HEK293T (cell line): ENCODE measurements around the gene ECT2L.

ENCODE experiments used
- CTCF ChIA-PET: fragments of 350-600 bp; formaldehyde crosslinking; extraction: SDS; loops from one replicate; lab custom pipeline; 2021; ENCODE audit warnings: antibody characterized with exemption, inconsistent platforms; lab: Yijun Ruan, JAX
- POLR2A ChIA-PET: fragments of 350-600 bp; formaldehyde crosslinking; extraction: SDS; loops from one replicate; lab custom pipeline; 2020; ENCODE audit warnings: antibody characterized with exemption, inconsistent platforms; lab: Yijun Ruan, JAX
- DNase-seq: peaks from one replicate; pipeline ENCODE4 v3.0.0; 2012; ENCODE audit warnings: mixed read lengths; ENCODE audit errors: extremely low spot score
- ARNT ChIP-seq: fragments of 450-650 bp; IDR thresholded peaks from 2 replicates; pipeline ENCODE4 v1.6.1; 2017; ENCODE audit warnings: mild to moderate bottlenecking
- BHLHE40 ChIP-seq: fragments of 450-650 bp; IDR thresholded peaks from 2 replicates; pipeline ENCODE4 v1.6.1; 2016; ENCODE audit warnings: mild to moderate bottlenecking, moderate library complexity, borderline replicate concordance
- CTBP1 ChIP-seq: fragments of 450-650 bp; IDR thresholded peaks from 2 replicates; pipeline ENCODE4 v1.6.1; 2016; ENCODE audit warnings: borderline replicate concordance
- ELF4 ChIP-seq: fragments of 450-650 bp; IDR thresholded peaks from 2 replicates; pipeline ENCODE4 v1.6.1; 2017; ENCODE audit warnings: antibody characterized with exemption
- FOXA1 ChIP-seq: fragments of 450-650 bp; IDR thresholded peaks from 2 replicates; pipeline ENCODE4 v1.6.1; 2016; ENCODE audit warnings: mild to moderate bottlenecking
- FOXK2 ChIP-seq: fragments of 450-650 bp; IDR thresholded peaks from 2 replicates; pipeline ENCODE4 v1.6.1; 2016; ENCODE audit warnings: mild to moderate bottlenecking
- FOXM1 ChIP-seq: fragments of 450-650 bp; IDR thresholded peaks from 2 replicates; pipeline ENCODE4 v1.6.1; 2017; ENCODE audit warnings: mild to moderate bottlenecking, borderline replicate concordance
- HDGF ChIP-seq: fragments of 450-650 bp; IDR thresholded peaks from 2 replicates; pipeline ENCODE4 v1.6.1; 2017; ENCODE audit warnings: antibody characterized with exemption, borderline replicate concordance
- L3MBTL2 ChIP-seq: fragments of 450-650 bp; conservative IDR thresholded peaks from 2 replicates; pipeline ENCODE4 v1.6.1; 2016; ENCODE audit warnings: mild to moderate bottlenecking
- LEF1 ChIP-seq: fragments of 450-650 bp; IDR thresholded peaks from 2 replicates; pipeline ENCODE4 v1.6.1; 2017; ENCODE audit warnings: mild to moderate bottlenecking, borderline replicate concordance
- NFRKB ChIP-seq: fragments of 450-650 bp; IDR thresholded peaks from 2 replicates; pipeline ENCODE4 v1.6.1; 2016; ENCODE audit warnings: mild to moderate bottlenecking, moderate library complexity
- PKNOX1 ChIP-seq: fragments of 450-650 bp; IDR thresholded peaks from 2 replicates; pipeline ENCODE4 v1.6.1; 2016
- SP1 ChIP-seq: fragments of 450-650 bp; IDR thresholded peaks from 2 replicates; pipeline ENCODE4 v1.6.1; 2017
- SUZ12 ChIP-seq: fragments of 450-650 bp; IDR thresholded peaks from 2 replicates; pipeline ENCODE4 v1.6.1; 2016; ENCODE audit warnings: mild to moderate bottlenecking
- TARDBP ChIP-seq: fragments of 450-650 bp; IDR thresholded peaks from 2 replicates; pipeline ENCODE4 v1.6.1; 2016
- ZNF384 ChIP-seq: fragments of 450-650 bp; IDR thresholded peaks from 2 replicates; pipeline ENCODE4 v1.6.1; 2016

ECT2L gene

GRCh38 chr6:138897031-138897430 is 101.1 kb downstream of the ECT2L start:
- no peak for TF ChIP-seq FOXA1
- TF ChIP-seq FOXK2, result no peak
- no peak for TF ChIP-seq CTBP1
- no peak for TF ChIP-seq HDGF
- no peak for TF ChIP-seq LEF1
- TF ChIP-seq PKNOX1, result no peak
- TF ChIP-seq FOXM1, result no peak
- TF ChIP-seq NFRKB, result no peak
- TF ChIP-seq L3MBTL2, result no peak
- TF ChIP-seq SP1, result no peak
- TF ChIP-seq TARDBP, result no peak
- no peak for TF ChIP-seq ARNT
- ChIA-PET POLR2A (no interaction called here), CTCF (no interaction called here)
- no peak for DNase-seq

DNA sequence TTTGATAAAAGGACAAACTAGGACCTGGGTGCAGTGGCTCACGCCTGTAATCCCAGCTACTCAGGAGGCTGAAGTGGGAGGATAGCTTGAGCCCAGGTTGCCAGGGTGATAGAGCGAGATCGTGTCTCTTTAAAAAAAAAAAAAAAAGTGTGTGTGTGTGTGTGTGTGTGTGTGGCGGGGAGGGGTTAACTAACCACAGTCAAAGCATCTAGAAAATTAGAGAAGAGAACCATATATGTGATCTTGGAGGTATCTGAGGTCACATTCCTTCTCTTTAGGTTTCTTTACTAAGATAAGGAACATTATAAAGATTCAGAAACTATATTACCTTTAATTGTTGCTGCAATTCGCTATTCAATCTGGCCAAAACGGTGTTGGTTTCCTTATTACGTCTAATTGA is 111.3 kb downstream of the ECT2L start:
- ChIA-PET POLR2A (no interaction called here), CTCF (no interaction called here)
- DNase-seq, result no peak
- TF ChIP-seq FOXK2, result no peak
- 0 out of 2 replicates have a peak, but pooled peaks have one; percentile 21 for TF ChIP-seq ZNF384

DNA sequence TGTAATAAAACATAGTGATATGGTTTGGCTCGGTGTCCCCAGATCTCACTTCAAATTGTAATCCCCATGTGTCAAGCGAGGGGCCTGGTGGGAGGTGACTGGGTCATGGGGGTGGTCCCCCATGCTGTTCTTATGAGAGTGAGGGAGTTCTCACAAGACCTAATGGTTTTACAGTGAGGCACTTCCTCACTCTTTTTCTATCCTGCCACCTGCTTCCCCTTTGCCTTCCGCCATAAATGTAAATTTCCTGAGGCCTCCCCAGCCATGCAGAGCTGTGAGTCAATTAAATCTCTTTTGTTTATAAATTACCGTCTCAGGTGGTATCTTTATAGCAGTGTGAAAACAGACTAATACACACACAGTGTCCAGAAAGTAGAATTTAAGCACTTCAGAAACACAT is 113.6 kb downstream of the ECT2L start:
- CTCF ChIA-PET, result no interaction called here
- POLR2A ChIA-PET, result no interaction called here
- TF ChIP-seq LEF1 (no peak), PKNOX1 (no peak), NFRKB (no peak), FOXK2 (no peak), BHLHE40 (no peak), ARNT (no peak), L3MBTL2 (no peak), FOXA1 (no peak), ZNF384 (no peak), SUZ12 (no peak), FOXM1 (no peak), ELF4 (no peak), CTBP1 (no peak)
- no peak for DNase-seq

GRCh38 chr6:138909975-138910374 is 114.1 kb downstream of the ECT2L start:
- CTCF ChIA-PET, result no interaction called here
- POLR2A ChIA-PET, result no interaction called here
- no peak for TF ChIP-seq TARDBP
- no peak for TF ChIP-seq SP1
- TF ChIP-seq SUZ12, result no peak
- TF ChIP-seq ELF4, result no peak
- TF ChIP-seq ZNF384, result no peak
- no peak for TF ChIP-seq FOXK2
- no peak for TF ChIP-seq HDGF
- no peak for TF ChIP-seq NFRKB
- no peak for DNase-seq

DNA sequence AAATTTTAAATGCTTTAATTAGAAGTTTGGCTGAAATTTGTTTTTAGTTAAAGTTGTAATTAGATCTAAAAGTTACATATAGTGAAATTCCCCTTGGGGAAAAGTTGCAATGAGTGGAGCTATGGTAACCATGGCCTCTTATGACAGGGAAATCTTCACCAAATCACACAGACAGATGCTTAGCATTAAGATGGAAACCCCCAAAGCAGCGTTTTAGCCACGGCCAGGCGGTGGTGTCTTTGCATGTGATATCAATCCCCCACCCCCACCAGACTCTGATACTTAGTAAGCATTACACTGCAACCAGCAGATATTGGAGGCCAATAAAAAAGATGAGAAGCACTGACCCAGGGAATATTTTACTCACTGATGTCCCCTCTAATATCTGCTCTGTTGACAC is 116.4 kb downstream of the ECT2L start:
- TF ChIP-seq ELF4 (no peak), CTBP1 (no peak), TARDBP (no peak), FOXM1 (no peak), L3MBTL2 (no peak), SUZ12 (no peak), NFRKB (no peak), FOXA1 (no peak), FOXK2 (no peak), BHLHE40 (no peak), SP1 (no peak), ARNT (no peak), ZNF384 (no peak), PKNOX1 (no peak), LEF1 (no peak)
- ChIA-PET CTCF (no interaction called here), POLR2A (no interaction called here)
- no peak for DNase-seq

DNA sequence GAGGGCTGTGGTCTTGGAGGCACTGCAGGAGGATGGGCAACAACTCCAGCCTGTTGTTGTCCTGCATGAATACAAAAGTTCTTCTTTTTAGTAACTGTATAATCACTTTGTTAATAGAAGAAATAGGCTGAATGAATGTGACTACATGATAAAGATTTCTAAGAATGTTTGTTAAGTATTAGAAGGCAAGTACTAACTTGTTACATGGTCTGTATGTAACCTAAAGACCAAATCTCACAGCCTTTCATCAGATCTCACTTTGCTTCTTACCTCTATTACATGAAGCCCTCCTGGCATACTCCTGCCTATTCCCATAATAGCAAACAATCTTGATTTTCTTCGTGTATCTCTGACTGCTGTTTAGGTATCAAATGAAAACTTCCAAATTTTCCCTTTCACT is 118.8 kb downstream of the ECT2L start:
- CTCF ChIA-PET, result no interaction called here
- TF ChIP-seq SP1, result no peak
- TF ChIP-seq HDGF, result no peak
- TF ChIP-seq TARDBP, result no peak
- no peak for TF ChIP-seq ELF4
- no peak for TF ChIP-seq FOXA1
- TF ChIP-seq ZNF384, result no peak
- no peak for TF ChIP-seq FOXM1
- TF ChIP-seq FOXK2, result no peak
- no peak for TF ChIP-seq LEF1
- TF ChIP-seq PKNOX1, result no peak
- no peak for TF ChIP-seq NFRKB
- POLR2A ChIA-PET, result no interaction called here
- DNase-seq, result no peak

DNA sequence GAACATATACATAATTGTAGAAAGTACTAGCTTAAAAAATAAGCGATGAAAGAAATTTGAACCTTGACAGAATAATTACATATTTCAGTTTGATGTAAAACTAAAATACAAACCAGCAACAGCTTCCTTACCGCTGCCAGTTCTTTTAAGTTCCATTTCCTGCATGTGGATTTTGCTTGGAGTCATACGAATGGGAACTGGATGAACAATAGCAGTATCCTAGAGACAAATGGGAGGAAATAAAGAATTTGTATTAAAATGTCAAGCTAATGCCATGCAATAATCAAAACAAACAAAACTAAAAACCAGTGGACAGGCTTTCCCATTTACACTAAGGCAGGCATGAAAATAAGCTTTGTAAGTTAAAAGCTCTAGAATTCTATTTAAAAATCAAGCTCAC is 125.0 kb downstream of the ECT2L start:
- CTCF ChIA-PET, result no interaction called here
- POLR2A ChIA-PET, result no interaction called here
- DNase-seq, result no peak
- TF ChIP-seq FOXM1, result no peak
- no peak for TF ChIP-seq ARNT
